Measurements from ENCODE around the gene PPP6R1.
A peak's percentile ranks its signal among the peaks of the same experiment; 100 is the strongest.

PPP6R1 gene, protein sequence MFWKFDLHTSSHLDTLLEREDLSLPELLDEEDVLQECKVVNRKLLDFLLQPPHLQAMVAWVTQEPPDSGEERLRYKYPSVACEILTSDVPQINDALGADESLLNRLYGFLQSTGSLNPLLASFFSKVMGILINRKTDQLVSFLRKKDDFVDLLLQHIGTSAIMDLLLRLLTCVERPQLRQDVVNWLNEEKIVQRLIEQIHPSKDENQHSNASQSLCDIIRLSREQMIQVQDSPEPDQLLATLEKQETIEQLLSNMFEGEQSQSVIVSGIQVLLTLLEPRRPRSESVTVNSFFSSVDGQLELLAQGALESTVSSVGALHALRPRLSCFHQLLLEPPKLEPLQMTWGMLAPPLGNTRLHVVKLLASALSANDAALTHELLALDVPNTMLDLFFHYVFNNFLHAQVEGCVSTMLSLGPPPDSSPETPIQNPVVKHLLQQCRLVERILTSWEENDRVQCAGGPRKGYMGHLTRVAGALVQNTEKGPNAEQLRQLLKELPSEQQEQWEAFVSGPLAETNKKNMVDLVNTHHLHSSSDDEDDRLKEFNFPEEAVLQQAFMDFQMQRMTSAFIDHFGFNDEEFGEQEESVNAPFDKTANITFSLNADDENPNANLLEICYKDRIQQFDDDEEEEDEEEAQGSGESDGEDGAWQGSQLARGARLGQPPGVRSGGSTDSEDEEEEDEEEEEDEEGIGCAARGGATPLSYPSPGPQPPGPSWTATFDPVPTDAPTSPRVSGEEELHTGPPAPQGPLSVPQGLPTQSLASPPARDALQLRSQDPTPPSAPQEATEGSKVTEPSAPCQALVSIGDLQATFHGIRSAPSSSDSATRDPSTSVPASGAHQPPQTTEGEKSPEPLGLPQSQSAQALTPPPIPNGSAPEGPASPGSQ

DNA sequence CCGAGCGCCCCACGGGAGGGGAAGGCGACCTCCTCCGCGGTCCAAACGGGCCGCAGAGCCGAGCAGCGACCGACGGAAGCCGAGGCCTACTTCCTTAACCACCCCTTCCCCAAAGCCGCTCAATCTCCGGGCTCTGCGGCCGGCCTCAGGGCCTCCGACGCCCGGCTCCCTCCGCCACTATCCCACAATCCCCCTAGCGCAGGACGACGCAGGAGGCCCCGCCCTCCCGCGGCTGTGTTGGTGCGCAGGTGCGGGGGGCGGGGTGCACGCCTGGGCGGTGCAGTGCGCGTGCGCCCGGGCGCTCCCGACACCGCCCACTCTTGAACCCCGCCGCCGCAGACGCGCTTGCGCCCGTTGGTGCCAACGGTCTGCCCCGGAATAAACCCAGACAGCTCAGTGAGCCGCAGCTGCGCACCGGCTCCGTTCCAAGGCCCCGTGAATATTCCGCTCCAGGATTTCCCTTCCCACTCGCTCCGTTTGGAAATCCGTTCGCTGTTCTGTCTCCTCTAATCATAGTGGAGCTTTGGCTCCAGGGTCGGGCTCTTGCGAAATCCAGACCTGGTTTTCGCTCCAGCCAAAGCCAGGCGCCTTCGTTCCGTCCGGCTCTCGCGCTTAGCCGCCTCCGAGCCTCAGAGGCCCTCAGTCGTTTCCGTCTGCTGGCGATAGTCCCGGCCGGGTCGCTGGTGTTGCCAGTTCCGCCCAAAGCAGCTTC lies at the start of gene PPP6R1:
Gene PPP6R1, minus strand, starts transcription at position 190 of the 712 bp plus-strand sequence. CDS start 11,914 bp downstream, outside the sequence.
- DNase-seq (ENCODE audit: low read depth) = peak; percentile 89

- no peak for DNase-seq (ENCODE audit: low read depth)
Measured at GRCh38 chr19:55308281-55308680, 49.5 kb upstream of the PPP6R1 start.

DNA sequence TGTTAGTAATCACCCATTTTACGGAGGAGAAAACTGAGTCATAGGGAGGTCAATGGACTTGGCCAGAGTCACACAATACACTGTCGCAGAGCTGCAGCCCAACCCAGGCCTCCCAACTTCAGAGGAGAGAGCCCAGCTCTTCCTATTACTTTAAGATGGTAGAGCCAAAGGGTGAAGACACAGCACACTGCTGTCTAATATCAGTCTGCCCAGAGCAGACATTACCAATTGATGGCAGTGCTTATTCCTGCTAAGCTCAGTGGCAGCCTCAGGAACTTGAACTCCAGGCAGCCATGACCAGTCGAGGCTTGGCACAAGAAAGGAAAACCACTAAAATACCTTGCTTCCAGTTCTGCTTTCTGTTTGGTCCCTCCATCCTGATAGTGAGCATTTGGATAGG lies 47.9 kb upstream of the PPP6R1 start:
- DNase-seq (ENCODE audit: low read depth) = no peak

GRCh38 chr19:55305983-55306562 lies 47.3 kb upstream of the PPP6R1 start:
- no peak for DNase-seq (ENCODE audit: low read depth)

DNA sequence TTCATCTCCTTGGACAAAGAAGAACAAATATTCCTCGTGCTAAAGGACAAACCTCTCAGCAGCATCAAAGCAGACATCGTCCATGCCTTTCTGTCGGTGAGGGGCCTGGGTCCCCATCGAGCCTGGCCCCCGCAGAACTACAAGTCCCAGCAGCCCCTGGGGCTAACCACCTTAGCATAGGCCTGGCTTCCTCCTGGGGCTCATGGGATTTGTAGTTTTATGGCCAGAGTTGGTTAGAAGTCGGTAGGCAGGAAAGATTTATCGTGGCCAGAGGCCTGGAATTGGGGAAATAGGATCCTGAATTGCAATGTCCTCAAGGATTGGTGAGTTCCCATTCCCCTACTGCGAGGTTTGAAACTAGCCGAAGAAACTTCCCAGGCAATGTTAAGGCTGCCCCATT lies 46.7 kb upstream of the PPP6R1 start:
- no peak for DNase-seq (ENCODE audit: low read depth)

- no peak for DNase-seq (ENCODE audit: low read depth)
Measured at GRCh38 chr19:55304980-55305379, 46.2 kb upstream of the PPP6R1 start.

DNA sequence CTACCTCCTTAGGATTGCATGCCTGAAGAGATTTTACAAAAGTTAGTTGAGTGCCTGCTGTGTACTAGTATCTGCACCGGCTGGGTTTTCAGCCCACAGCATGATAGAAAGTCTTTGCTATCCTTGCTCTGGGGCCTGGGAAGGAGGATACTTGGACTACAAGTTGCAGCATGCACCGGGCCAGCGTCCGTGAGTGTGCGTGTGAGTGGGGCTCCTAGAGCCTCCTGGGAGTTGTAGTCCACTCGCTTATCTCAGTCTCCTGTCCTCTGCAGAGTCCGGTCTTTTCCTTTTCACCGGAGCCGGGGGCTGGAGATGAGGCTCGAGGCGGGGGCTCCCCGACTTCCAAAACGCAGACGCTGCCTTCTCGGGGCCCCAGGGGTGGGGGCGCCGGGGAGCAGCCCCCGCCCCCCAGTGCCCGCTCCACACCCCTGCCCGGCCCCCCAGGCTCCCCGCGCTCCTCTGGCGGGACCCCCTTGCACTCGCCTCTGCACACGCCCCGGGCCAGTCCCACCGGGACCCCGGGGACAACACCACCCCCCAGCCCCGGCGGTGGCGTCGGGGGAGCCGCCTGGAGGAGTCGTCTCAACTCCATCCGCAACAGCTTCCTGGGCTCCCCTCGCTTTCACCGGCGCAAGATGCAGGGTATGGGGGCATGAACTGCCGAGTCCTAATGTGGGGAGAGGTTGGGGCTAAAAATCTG lies 45.6 kb upstream of the PPP6R1 start:
- DNase-seq (ENCODE audit: low read depth) = no peak

- DNase-seq (ENCODE audit: low read depth) = no peak
Measured at GRCh38 chr19:55303477-55303876, 44.7 kb upstream of the PPP6R1 start.

- DNase-seq (ENCODE audit: low read depth) = no peak
Measured at GRCh38 chr19:55302318-55302703, 43.5 kb upstream of the PPP6R1 start.

GRCh38 chr19:55301459-55302317 lies 42.9 kb upstream of the PPP6R1 start:
- peak; percentile 99 for DNase-seq (ENCODE audit: low read depth)

- no peak for DNase-seq (ENCODE audit: low read depth)
Measured at GRCh38 chr19:55300886-55301458, 42.2 kb upstream of the PPP6R1 start.

GRCh38 chr19:55299991-55300390 lies 41.2 kb upstream of the PPP6R1 start:
- no peak for DNase-seq (ENCODE audit: low read depth)

GRCh38 chr19:55297267-55297666 lies 38.5 kb upstream of the PPP6R1 start:
- no peak for DNase-seq (ENCODE audit: low read depth)

DNA sequence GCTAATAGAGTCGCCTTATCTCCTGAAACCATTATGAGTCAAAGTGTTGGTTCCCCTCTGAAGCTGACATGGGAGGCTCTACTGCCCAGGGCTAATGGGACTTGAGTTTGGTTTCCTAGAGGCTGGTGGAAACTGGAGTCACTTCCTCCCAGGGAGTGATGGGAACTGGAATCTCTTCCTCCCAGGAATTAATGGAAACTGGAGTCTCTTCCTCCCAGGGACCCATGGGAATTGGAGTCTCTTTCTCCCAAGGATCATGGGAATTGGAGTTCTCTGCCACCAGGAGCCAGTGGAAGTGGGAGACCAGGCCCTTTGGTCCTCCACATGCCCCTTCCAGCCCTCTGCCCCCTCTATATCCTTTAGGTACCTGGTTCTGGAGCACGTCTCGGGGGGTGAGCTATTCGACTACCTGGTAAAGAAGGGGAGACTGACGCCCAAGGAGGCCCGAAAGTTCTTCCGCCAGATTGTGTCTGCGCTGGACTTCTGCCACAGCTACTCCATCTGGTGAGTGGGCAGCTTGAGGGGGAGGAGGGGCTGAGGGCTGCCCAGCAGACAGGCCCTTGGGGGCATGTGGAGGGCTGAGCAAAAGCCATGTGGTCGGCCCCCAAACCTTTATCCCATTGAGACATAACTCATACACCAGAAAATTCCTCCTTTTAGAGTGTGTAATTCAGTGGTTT lies 30.4 kb upstream of the PPP6R1 start:
- no peak for DNase-seq (ENCODE audit: low read depth)

- DNase-seq (ENCODE audit: low read depth) = no peak
Measured at GRCh38 chr19:55287361-55288079, 28.7 kb upstream of the PPP6R1 start.

DNA sequence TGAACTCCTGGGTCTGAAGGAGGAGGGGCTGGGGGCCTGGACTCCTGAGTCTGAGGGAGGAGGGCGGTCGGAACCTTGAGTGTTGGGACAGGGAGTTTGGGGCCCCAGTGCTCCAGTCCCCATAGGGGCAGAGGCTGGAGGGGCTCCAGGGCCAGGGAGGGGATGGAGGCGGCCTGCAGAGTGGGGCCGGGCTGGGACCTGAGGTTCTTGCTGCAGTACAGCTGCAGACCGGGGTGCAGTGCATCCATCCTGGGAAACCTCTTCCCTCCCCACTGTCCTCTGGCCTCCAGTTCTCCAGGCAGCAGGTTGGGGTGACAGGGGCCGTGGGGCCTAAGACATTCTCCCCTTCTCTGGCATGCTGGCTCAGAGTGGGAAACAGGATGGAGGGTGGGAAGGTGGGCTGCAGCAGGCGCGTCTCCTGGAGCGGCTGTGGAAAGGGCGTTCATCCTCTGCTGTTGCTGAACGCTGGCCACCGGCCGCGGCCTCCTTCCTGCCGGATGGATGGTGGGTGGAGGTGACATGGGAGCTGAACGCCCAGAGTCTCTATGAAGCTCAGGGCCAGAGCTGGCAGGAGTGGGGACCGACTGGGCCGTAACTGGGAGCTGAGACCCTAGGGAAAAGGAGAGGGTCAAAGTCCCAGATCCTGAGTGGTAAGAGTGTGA lies 26.5 kb upstream of the PPP6R1 start:
- DNase-seq (ENCODE audit: low read depth) = no peak

- no peak for DNase-seq (ENCODE audit: low read depth)
Measured at GRCh38 chr19:55284405-55285058, 25.7 kb upstream of the PPP6R1 start.
